Osteocyte (in vitro differentiated cells): Measurements from ENCODE around the gene BSPRY. TPM values are rescaled to one million over a fixed set of nuclear protein-coding genes. Genes with fewer than 3 reads are reported as not detected.
"Not testable (repeated sequence)": the region's sequence is repeated elsewhere in the genome, so short reads cannot be mapped to it uniquely, and the experiment has no call there.

Source experiments
- DNase-seq: peaks from one replicate; pipeline ENCODE4 v3.0.0; 2021; ENCODE audit warnings: mixed read lengths; ENCODE audit not compliant: unreplicated experiment; ENCODE audit errors: extremely low spot score
- H3K27ac Mint-ChIP-seq: one replicate; pipeline ENCODE4 v1.8.0; 2021; ENCODE audit warnings: mild to moderate bottlenecking, mixed read lengths; ENCODE audit not compliant: unreplicated experiment
- H3K27me3 Mint-ChIP-seq: one replicate; pipeline ENCODE4 v1.8.0; 2021; ENCODE audit warnings: mixed read lengths; ENCODE audit not compliant: unreplicated experiment
- H3K36me3 Mint-ChIP-seq: one replicate; pipeline ENCODE4 v1.8.0; 2021; ENCODE audit warnings: mixed read lengths; ENCODE audit not compliant: unreplicated experiment
- H3K4me1 Mint-ChIP-seq: one replicate; pipeline ENCODE4 v1.8.0; 2021; ENCODE audit warnings: mixed read lengths; ENCODE audit not compliant: unreplicated experiment
- H3K4me3 Mint-ChIP-seq: one replicate; pipeline ENCODE4 v1.8.0; 2021; ENCODE audit warnings: mild to moderate bottlenecking, moderate library complexity, mixed read lengths; ENCODE audit not compliant: unreplicated experiment
- H3K9me3 Mint-ChIP-seq: one replicate; pipeline ENCODE4 v1.8.0; 2021; ENCODE audit warnings: mixed read lengths; ENCODE audit not compliant: unreplicated experiment
- total RNA-seq: library from RNA; stranded (reverse); gene quantifications from 2 replicates; pipeline ENCODE4 v1.2.1, GENCODE V29; 2021
- TF ChIP-seq, protein P1 (sequence below): fragments of 200-600 bp; sonication (generic); IDR thresholded peaks from 2 replicates; pipeline ENCODE4 v1.5.0; 2021; ENCODE audit warnings: antibody characterized with exemption, mild to moderate bottlenecking, moderate library complexity

BSPRY gene
- total RNA-seq, 1 donor from 2014 or later: not detected

DNA sequence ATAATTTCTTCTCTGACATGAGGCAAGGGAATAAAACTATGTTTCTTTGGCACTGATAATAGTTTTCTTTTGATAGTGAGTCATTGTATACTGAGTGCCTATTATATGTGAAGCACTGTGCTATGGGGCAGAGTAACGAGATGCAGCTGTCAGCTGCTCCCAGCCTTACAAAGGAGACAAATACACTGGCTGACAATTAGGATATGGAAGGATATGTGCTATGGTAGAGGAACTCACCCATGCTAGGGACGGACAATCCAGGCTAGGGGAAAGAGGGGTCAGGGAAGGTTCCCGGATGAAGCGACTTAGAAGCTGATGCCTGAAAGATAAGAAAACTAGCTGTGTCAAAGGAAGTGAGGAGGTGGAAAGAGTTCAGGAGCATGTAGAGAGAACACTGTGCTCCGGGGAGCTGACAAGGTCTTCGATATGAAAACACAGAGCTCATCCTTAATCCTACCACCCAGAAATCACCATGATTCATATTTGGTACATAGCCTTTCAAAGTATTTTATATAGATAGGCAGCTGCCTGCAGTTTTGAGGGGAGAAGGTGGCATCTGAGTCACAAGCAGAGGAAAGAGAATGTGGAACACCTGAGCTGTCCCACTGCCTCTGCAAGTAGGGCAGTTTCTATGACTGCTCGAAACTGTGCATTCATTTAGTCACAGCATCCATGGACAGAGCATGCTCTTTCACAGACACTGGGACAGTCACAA, 12.1 kb downstream of the BSPRY start:
- no peak overlapping the region for H3K4me3 Mint-ChIP-seq
- no peak for DNase-seq
- H3K27ac Mint-ChIP-seq: no peak overlapping the region
- H3K27me3 Mint-ChIP-seq: peaks cover 11% of the 10 kb centered on the region
- peaks cover 10% of the 10 kb centered on the region for H3K4me1 Mint-ChIP-seq
- TF ChIP-seq, protein P1, sequence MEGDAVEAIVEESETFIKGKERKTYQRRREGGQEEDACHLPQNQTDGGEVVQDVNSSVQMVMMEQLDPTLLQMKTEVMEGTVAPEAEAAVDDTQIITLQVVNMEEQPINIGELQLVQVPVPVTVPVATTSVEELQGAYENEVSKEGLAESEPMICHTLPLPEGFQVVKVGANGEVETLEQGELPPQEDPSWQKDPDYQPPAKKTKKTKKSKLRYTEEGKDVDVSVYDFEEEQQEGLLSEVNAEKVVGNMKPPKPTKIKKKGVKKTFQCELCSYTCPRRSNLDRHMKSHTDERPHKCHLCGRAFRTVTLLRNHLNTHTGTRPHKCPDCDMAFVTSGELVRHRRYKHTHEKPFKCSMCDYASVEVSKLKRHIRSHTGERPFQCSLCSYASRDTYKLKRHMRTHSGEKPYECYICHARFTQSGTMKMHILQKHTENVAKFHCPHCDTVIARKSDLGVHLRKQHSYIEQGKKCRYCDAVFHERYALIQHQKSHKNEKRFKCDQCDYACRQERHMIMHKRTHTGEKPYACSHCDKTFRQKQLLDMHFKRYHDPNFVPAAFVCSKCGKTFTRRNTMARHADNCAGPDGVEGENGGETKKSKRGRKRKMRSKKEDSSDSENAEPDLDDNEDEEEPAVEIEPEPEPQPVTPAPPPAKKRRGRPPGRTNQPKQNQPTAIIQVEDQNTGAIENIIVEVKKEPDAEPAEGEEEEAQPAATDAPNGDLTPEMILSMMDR: no peak
- no peaks in the 10 kb centered on the region for H3K9me3 Mint-ChIP-seq
- H3K36me3 Mint-ChIP-seq: no peaks in the 10 kb centered on the region

DNA sequence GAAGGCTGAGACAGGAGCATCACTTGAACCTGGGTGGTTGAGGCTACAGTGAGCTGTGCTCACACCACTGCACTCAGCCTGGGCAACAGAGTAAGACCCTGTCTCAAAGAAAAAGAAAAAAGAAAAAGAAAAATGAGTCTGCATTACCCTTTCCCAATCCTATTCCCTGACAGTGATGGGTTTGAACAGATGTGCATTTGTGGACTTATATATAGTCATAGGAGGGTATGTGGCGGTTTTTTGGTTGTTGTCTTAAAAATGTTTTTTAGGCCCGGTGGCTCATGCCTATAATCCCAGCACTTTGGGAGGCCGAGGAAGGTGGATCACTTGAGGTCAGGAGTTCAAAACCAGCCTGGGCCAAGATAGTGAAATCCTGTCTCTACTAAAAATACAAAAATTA, 14.0 kb downstream of the BSPRY start:
- Mint-ChIP-seq H3K9me3 (no peaks in the 10 kb centered on the region), H3K27ac (no peak overlapping the region), H3K4me3 (no peak overlapping the region), H3K27me3 (peaks cover 5% of the 10 kb centered on the region), H3K4me1 (peaks cover 7% of the 10 kb centered on the region), H3K36me3 (no peaks in the 10 kb centered on the region)
- TF ChIP-seq, protein P1: no peak
- no peak for DNase-seq

DNA sequence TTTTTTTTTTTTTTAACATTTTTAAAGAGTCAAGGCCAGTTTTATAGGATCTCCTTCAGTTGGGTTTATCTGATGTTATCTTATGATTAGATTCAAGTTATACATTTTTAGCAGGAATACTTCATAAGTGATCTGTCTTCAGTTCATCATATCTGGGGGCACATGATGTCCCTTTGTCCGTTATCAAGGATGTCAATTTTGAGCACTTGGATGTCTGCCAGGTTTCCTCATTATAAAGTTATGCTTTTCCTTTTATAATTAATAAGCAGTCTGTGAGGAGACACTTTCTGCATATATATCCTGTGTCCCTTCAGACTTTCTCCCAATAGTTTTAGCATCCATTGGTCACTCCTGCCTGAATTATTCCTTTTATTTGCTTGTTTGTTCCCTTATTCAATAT, 15.6 kb downstream of the BSPRY start:
- no peaks in the 10 kb centered on the region for H3K27me3 Mint-ChIP-seq
- peaks cover 7% of the 10 kb centered on the region for H3K4me1 Mint-ChIP-seq
- TF ChIP-seq, protein P1: no peak
- H3K27ac Mint-ChIP-seq: no peak overlapping the region
- no peaks in the 10 kb centered on the region for H3K9me3 Mint-ChIP-seq
- no peaks in the 10 kb centered on the region for H3K36me3 Mint-ChIP-seq
- no peak overlapping the region for H3K4me3 Mint-ChIP-seq
- no peak for DNase-seq

DNA sequence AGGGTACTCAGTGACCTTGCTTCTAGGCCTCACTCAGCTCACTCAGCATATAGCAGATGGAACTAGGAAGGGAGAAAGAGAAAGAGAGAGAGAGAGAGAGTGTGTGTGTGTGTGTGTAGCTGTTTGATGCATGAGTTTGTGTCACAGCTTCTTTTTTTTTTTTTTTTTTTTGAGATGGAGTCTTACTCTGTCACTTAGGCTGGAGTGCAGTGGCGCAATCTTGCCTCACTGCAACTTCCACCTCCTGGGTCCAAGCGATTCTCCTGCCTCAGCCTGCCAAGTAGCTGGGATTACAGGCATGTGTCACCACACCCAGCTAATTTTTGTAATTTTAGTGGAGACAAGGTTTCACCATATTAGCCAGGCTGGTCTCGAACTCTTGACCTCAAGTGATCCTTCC, 16.3 kb downstream of the BSPRY start:
- not testable (repeated sequence) for H3K9me3 Mint-ChIP-seq, H3K4me1 Mint-ChIP-seq, H3K27ac Mint-ChIP-seq, H3K27me3 Mint-ChIP-seq, H3K4me3 Mint-ChIP-seq, H3K36me3 Mint-ChIP-seq, DNase-seq

DNA sequence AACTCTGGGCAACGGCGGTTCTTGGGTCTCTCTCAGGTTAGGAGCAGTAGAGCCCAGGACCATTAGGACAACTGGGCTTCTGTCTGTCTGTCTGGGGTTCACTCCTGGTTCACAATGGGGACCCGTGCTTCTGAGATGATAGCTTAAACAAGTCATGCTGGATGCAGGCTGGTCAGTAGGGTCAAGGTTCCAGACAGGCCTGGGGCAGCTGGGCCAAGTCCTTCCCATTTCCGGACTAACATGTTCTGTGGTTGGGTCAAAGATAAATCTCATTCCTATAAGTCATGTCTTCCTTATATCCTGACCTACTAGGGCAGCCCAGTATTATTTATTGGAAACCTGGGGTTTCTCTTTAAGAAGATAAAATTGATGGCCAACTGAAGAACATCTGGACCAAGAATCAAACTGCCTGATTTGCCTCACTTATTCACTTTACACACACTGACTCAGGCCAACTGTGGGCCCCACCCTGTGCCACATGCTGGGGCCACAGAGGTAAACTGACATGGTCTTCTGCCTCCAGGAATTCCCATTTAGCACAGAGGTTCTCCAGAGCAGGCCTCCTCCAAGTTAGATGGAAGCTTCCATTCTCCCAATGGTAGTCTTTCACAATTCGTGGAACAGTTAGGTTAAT, 19.1 kb downstream of the BSPRY start:
- Mint-ChIP-seq H3K4me3 (no peak overlapping the region), H3K4me1 (no peaks in the 10 kb centered on the region), H3K27ac (no peak overlapping the region), H3K36me3 (peaks cover 5% of the 10 kb centered on the region), H3K27me3 (no peaks in the 10 kb centered on the region), H3K9me3 (no peaks in the 10 kb centered on the region)
- TF ChIP-seq, protein P1: no peak
- DNase-seq: no peak
